ENCODE data around the gene NT5C2. TPM values are rescaled to one million over a fixed set of nuclear protein-coding genes. Genes with fewer than 3 reads are reported as not detected.

NT5C2 gene
- total and polyA plus RNA-seq, 2 of the 8 experiments (the other 6 are each of a cell fraction or from before 2014, with no cell fraction given) = 35.2 to 106 TPM

GRCh38 chr10:103184615-103185014 lies 8.5 kb downstream of the NT5C2 start (continued):
- TF ChIP-seq BCL11A (IDR thresholded peaks at IDR 0.05; ENCODE audit: low read depth in 2 of 2, low read length in 2 of 2) (no peak), RXRA (IDR thresholded peaks at IDR 0.05; ENCODE audit: insufficient read depth, low read depth, low read length) (no peak)
